Progenitor cell of endocrine pancreas (in vitro differentiated cells): ENCODE measurements around the gene KCNQ4. TPM values are rescaled to one million over a fixed set of nuclear protein-coding genes. Genes with fewer than 3 reads are reported as not detected.

ENCODE experiments used
- DNase-seq: peaks from one replicate; pipeline ENCODE4 v3.0.0; 2021; ENCODE audit warnings: low spot score; ENCODE audit not compliant: unreplicated experiment
- H3K27ac Mint-ChIP-seq: 2 replicates; pipeline ENCODE4 v1.8.0; 2021; ENCODE audit warnings: mild to moderate bottlenecking, moderate library complexity, mixed read lengths
- H3K27me3 Mint-ChIP-seq: 2 replicates; pipeline ENCODE4 v1.8.0; 2021; ENCODE audit warnings: mixed read lengths
- H3K36me3 Mint-ChIP-seq: 2 replicates; pipeline ENCODE4 v1.8.0; 2022; ENCODE audit warnings: mixed read lengths; ENCODE audit not compliant: insufficient read depth
- H3K4me1 Mint-ChIP-seq: 2 replicates; pipeline ENCODE4 v1.8.0; 2021; ENCODE audit warnings: low read depth, mixed read lengths
- H3K4me3 Mint-ChIP-seq: 2 replicates; pipeline ENCODE4 v1.8.0; 2021; ENCODE audit warnings: low read depth, mild to moderate bottlenecking, moderate library complexity, mixed read lengths
- H3K9me3 Mint-ChIP-seq: 2 replicates; pipeline ENCODE4 v1.8.0; 2021; ENCODE audit warnings: low read depth, mixed read lengths
- total RNA-seq: library from RNA; stranded (reverse); gene quantifications from 2 replicates; pipeline ENCODE4 v1.2.1, GENCODE V29; 2021
- TF ChIP-seq, protein P1 (sequence below): fragments of 200-600 bp; sonication (generic); IDR thresholded peaks from one replicate; pipeline ENCODE4 v1.5.0; 2021; ENCODE audit warnings: antibody characterized with exemption, mild to moderate bottlenecking; ENCODE audit not compliant: unreplicated experiment

KCNQ4 gene
- total RNA-seq, 1 donor from 2014 or later, result 0.67 TPM

DNA sequence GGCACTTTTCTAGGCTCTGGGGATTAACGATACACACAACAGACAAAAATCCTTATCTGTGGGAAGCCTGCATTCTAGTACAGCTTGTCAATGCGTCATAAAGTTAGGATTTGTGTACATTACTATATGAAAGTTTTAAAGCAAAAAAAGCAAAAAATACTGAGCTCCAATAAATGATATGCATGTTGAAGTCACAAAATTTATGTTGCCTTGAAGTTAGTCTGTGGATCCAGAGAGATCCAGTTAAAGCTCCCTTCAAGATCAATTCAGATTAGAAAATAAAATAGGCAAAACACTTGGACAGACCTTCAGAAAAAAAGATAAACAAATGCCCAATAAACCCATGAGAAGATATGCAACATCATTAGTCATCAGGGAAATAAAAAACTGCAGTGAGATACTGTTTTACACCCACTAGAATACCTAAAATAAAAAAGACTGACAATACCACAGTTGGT lies 33.1 kb upstream of the KCNQ4 start:
- H3K27ac Mint-ChIP-seq, result no peak overlapping the region
- no peak overlapping the region for H3K4me3 Mint-ChIP-seq
- H3K27me3 Mint-ChIP-seq, result no peaks in the 10 kb centered on the region
- TF ChIP-seq, protein P1, sequence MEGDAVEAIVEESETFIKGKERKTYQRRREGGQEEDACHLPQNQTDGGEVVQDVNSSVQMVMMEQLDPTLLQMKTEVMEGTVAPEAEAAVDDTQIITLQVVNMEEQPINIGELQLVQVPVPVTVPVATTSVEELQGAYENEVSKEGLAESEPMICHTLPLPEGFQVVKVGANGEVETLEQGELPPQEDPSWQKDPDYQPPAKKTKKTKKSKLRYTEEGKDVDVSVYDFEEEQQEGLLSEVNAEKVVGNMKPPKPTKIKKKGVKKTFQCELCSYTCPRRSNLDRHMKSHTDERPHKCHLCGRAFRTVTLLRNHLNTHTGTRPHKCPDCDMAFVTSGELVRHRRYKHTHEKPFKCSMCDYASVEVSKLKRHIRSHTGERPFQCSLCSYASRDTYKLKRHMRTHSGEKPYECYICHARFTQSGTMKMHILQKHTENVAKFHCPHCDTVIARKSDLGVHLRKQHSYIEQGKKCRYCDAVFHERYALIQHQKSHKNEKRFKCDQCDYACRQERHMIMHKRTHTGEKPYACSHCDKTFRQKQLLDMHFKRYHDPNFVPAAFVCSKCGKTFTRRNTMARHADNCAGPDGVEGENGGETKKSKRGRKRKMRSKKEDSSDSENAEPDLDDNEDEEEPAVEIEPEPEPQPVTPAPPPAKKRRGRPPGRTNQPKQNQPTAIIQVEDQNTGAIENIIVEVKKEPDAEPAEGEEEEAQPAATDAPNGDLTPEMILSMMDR, result no peak
- no peaks in the 10 kb centered on the region for H3K9me3 Mint-ChIP-seq
- H3K36me3 Mint-ChIP-seq, result peaks cover 35% of the 10 kb centered on the region
- H3K4me1 Mint-ChIP-seq, result peaks cover 7% of the 10 kb centered on the region
- no peak for DNase-seq

DNA sequence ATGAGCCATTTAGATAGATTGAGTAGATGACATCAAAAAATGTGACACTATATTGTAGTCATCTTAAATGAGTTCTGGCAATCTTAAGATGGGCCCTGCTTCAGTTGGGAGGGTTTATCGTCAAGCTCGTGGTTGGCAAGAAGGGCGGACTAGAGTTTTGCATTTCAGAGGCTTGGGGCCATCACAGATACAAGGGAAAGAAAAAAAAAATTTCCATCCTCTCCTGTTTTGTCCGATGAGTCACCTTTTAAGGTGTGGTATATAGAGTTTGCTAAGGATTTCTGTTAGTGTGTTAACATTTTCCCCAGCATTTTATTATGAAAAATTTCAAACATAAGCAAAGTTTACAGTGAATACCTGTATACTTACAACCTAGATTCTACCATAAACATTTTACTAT lies 31.8 kb upstream of the KCNQ4 start:
- TF ChIP-seq, protein P1, result no peak
- Mint-ChIP-seq H3K9me3 (no peaks in the 10 kb centered on the region), H3K27me3 (no peaks in the 10 kb centered on the region), H3K36me3 (peaks cover 39% of the 10 kb centered on the region), H3K27ac (no peak overlapping the region), H3K4me1 (peaks cover 7% of the 10 kb centered on the region), H3K4me3 (no peak overlapping the region)
- DNase-seq, result no peak

DNA sequence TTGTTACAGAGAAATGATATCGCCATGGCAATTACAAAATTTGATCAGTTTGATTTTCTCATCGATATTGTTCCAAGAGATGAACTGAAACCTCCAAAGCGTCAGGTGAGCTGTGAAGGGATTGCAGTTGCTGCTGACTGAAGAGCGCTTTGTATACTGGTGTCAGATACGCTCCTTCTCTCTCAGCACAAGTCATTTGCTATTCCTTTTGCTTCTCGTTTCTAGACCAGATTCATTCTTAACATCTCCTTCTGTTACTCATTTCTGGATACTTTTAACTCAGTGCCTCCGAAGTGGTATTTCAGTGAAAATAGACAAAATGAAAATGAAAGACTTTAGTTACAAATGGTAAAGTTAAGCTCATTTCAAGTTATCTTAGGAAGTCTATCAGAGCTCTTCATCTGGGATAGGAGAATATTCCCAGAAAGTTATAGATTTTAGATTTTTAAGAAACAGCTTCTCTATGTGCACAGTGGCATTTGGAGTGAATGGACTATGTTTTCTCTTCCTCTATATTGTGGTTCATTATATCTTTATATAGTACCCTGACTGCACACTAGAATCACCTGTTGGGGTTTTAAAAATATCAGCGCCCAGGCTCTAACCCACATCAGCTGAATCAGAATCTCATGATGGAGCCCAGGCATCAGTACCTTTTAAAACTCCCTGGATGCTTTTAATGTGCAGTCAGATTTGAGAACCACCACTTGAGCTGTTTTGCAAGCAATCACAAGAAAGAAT lies 30.3 kb upstream of the KCNQ4 start:
- Mint-ChIP-seq H3K27me3 (no peaks in the 10 kb centered on the region), H3K36me3 (peaks cover 34% of the 10 kb centered on the region), H3K4me1 (peaks cover 7% of the 10 kb centered on the region), H3K4me3 (no peak overlapping the region), H3K9me3 (no peaks in the 10 kb centered on the region), H3K27ac (no peak overlapping the region)
- no peak for DNase-seq
- TF ChIP-seq, protein P1, result no peak

DNA sequence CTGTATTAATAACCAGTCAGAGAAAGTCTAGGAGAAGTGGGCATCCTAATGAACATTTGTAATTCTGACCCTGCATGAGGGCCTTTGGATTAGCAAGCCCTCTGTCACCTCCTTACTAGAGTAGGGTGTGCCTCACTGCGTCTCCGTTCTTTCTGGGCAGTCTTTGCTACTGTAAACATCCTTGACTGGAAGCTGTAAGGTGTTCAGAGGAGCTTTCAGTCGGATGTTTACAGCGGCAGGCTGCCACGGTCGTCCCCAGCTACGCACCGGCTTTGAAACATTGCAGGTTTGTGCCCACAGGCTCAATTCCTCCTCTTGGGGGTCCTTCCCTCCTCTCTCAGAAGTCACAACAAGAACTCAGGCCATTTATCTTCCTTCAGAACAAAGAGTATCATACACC lies 29.4 kb upstream of the KCNQ4 start:
- peaks cover 7% of the 10 kb centered on the region for H3K4me1 Mint-ChIP-seq

DNA sequence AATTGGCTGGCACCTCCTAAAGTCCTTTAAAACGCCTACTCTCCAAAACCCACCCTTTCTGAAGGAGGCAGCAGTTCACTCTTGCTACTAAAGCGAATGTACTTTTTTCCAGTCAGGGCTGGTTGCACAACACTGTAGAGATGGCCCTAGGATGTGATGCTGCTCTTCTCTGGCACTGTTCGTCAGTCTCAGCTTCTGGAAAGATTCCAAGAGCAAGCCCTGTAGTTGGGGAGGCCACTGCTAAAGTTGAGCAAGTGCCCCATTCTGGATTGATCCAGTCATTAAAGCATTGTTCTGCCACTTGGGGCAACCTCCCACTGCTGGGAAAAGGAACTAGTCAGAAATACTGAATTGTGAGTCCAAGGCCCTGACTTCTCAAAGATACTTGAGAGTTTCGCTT lies 28.5 kb upstream of the KCNQ4 start:
- H3K9me3 Mint-ChIP-seq, result no peaks in the 10 kb centered on the region

More for the DNA sequence above, 29.4 kb upstream of the KCNQ4 start:
- Mint-ChIP-seq H3K27ac (no peak overlapping the region), H3K9me3 (no peaks in the 10 kb centered on the region), H3K36me3 (peaks cover 38% of the 10 kb centered on the region), H3K27me3 (no peaks in the 10 kb centered on the region), H3K4me3 (no peak overlapping the region)
- DNase-seq, result no peak
- TF ChIP-seq, protein P1, result no peak

More for the DNA sequence above, 28.5 kb upstream of the KCNQ4 start:
- Mint-ChIP-seq H3K4me3 (no peak overlapping the region), H3K4me1 (no peaks in the 10 kb centered on the region), H3K27ac (peak overlapping the region; percentile 7), H3K27me3 (no peaks in the 10 kb centered on the region), H3K36me3 (peaks cover 43% of the 10 kb centered on the region)
- no peak for DNase-seq
- TF ChIP-seq, protein P1, result no peak
